CD14-positive monocyte (primary cell): Measurements from ENCODE around the gene TRIM41. TPM values are rescaled to one million over a fixed set of nuclear protein-coding genes. Genes with fewer than 3 reads are reported as not detected.

Source experiments
- DNase-seq, 3 donors: peaks; one replicate each; pipeline ENCODE4 v3.0.0-alpha.2; 2011 to 2022
- H2AFZ ChIP-seq: 2 replicates; pipeline ENCODE4 v1.6.0; 2012; ENCODE audit warnings: mild to moderate bottlenecking, low read depth, low read length, inconsistent platforms; ENCODE audit not compliant: insufficient read depth, poor library complexity, severe bottlenecking
- H3K27ac ChIP-seq, 2 donors: 1 replicate in 1 of 2; 2 replicates in 1 of 2; pipeline ENCODE4 v1.5.1; 2012 to 2013; ENCODE audit warnings: low read length in 2 of 2, control low read depth in 1 of 2, inconsistent platforms in 1 of 2, low read depth in 1 of 2, mild to moderate bottlenecking in 1 of 2
- H3K27me3 ChIP-seq, 2 donors: one replicate each; pipeline versions ENCODE4 v1.6.0 to v1.6.1; 2011 to 2013; ENCODE audit warnings: low read length in 2 of 2; ENCODE audit not compliant: control insufficient read depth in 2 of 2, insufficient read depth in 2 of 2
- H3K36me3 ChIP-seq, 2 donors: replicated peaks in 1 of 2; 1 replicate in 1 of 2; 2 replicates in 1 of 2; pipeline versions ENCODE4 v1.5.1 to v1.6.1; 2012 to 2013; ENCODE audit warnings: low read length in 2 of 2, control low read depth in 1 of 2, inconsistent platforms in 1 of 2, mild to moderate bottlenecking in 1 of 2; ENCODE audit not compliant: insufficient read depth in 2 of 2, control insufficient read depth in 1 of 2
- H3K4me1 ChIP-seq, 2 donors: 1 replicate in 1 of 2; 2 replicates in 1 of 2; pipeline versions ENCODE4 v1.5.1 to v1.6.1; 2012 to 2013; ENCODE audit warnings: low read length in 2 of 2, control low read depth in 1 of 2, inconsistent platforms in 1 of 2, mild to moderate bottlenecking in 1 of 2, moderate library complexity in 1 of 2; ENCODE audit not compliant: insufficient read depth in 2 of 2, control insufficient read depth in 1 of 2
- H3K4me2 ChIP-seq: replicated peaks from 2 replicates; pipeline ENCODE3; 2012; ENCODE audit warnings: low read length, moderate library complexity, mild to moderate bottlenecking; ENCODE audit not compliant: poor library complexity, severe bottlenecking; ENCODE audit errors: extremely low read depth
- H3K4me3 ChIP-seq, 3 experiments: fragments of 200-600 bp in 1 of 3; sonication (generic) in 1 of 3; replicated peaks in 1 of 3; 1 replicate in 2 of 3; 2 replicates in 1 of 3; pipeline ENCODE4 v1.5.1; 2011 to 2013; ENCODE audit warnings: low read length in 3 of 3, mild to moderate bottlenecking in 3 of 3, control low read depth in 2 of 3, low read depth in 2 of 3, inconsistent platforms in 1 of 3, moderate library complexity in 1 of 3
- H3K79me2 ChIP-seq: 2 replicates; pipeline ENCODE4 v1.6.0; 2012; ENCODE audit warnings: mild to moderate bottlenecking, control low read depth, inconsistent platforms, low read length, moderate library complexity; ENCODE audit not compliant: insufficient read depth
- H3K9ac ChIP-seq: 2 replicates; pipeline ENCODE4 v1.6.0; 2017; ENCODE audit warnings: low read length, mild to moderate bottlenecking; ENCODE audit not compliant: insufficient read depth, poor library complexity, severe bottlenecking
- H3K9me3 ChIP-seq, 2 donors: replicated peaks in 1 of 2; 1 replicate in 1 of 2; 2 replicates in 1 of 2; pipeline versions ENCODE4 v1.5.1 to v1.6.1; 2012 to 2013; ENCODE audit warnings: low read length in 2 of 2, control low read depth in 1 of 2; ENCODE audit not compliant: control insufficient read depth in 1 of 2, insufficient read depth in 1 of 2
- H4K20me1 ChIP-seq: 2 replicates; pipeline ENCODE4 v1.6.0; 2012; ENCODE audit warnings: mild to moderate bottlenecking, low read length, control low read depth, moderate library complexity; ENCODE audit not compliant: insufficient read depth
- H3K27ac Mint-ChIP-seq, 7 donors: one replicate each; pipeline ENCODE4 v1.8.0; 2020; ENCODE audit warnings: mild to moderate bottlenecking in 7 of 7, mixed read lengths in 7 of 7, moderate library complexity in 6 of 7, inconsistent platforms in 2 of 7
- H3K27me3 Mint-ChIP-seq, 3 donors: one replicate each; pipeline ENCODE4 v1.8.0; 2021 to 2022; ENCODE audit warnings: low read depth in 3 of 3, mild to moderate bottlenecking in 3 of 3, mixed read lengths in 3 of 3, moderate library complexity in 3 of 3, inconsistent platforms in 1 of 3
- H3K36me3 Mint-ChIP-seq, 2 donors: one replicate each; pipeline ENCODE4 v1.8.0; 2020; ENCODE audit warnings: mixed read lengths in 2 of 2, inconsistent platforms in 1 of 2, mild to moderate bottlenecking in 1 of 2
- H3K4me1 Mint-ChIP-seq: one replicate; pipeline ENCODE4 v1.8.0; 2020; ENCODE audit warnings: mild to moderate bottlenecking, mixed read lengths
- H3K4me3 Mint-ChIP-seq, 2 donors: one replicate each; pipeline ENCODE4 v1.8.0; 2020; ENCODE audit warnings: mild to moderate bottlenecking in 2 of 2, mixed read lengths in 2 of 2, moderate library complexity in 1 of 2
- H3K9me3 Mint-ChIP-seq, 7 donors: one replicate each; pipeline ENCODE4 v1.8.0; 2020 to 2022; ENCODE audit warnings: mixed read lengths in 7 of 7, mild to moderate bottlenecking in 6 of 7, moderate library complexity in 6 of 7, inconsistent platforms in 2 of 7
- WGBS: methylation state at CpG from one replicate; pipeline ENCODE4 v1.1.5; 2013; ENCODE audit warnings: missing lambda C conversion rate; ENCODE audit not compliant: insufficient coverage; 5-methylcytosine and 5-hydroxymethylcytosine counted together
- intact Hi-C, 2 donors: fragments of 100-400 bp; cut with micrococcal nuclease; formaldehyde crosslinking; loops; one replicate each; pipeline versions ENCODE4 v1.15.0 to v1.15.1; 2023
- polyA plus RNA-seq, 3 donors: library from polyadenylated mRNA; depleted of rRNA in 1 of 3; unstranded in 2 of 3; stranded (reverse) in 1 of 3; fragments of 300-500 nt in 2 of 3; fragments of >200 nt in 1 of 3; fragmentation: Illumina TruSeq in 2 of 3; gene quantifications; 1 replicate in 2 of 3; 2 replicates in 1 of 3; pipeline ENCODE4 v1.2.3, GENCODE V29; 2012 to 2021
- TF ChIP-seq, protein P1 (sequence below): fragments of 200-600 bp; IDR thresholded peaks from one replicate; pipeline ENCODE4 v1.8.0; 2022; ENCODE audit warnings: antibody characterized with exemption, mild to moderate bottlenecking

TRIM41 gene
- polyA plus RNA-seq, 3 donors, result 0.12 to 26.4 (median 0.24) TPM

DNA sequence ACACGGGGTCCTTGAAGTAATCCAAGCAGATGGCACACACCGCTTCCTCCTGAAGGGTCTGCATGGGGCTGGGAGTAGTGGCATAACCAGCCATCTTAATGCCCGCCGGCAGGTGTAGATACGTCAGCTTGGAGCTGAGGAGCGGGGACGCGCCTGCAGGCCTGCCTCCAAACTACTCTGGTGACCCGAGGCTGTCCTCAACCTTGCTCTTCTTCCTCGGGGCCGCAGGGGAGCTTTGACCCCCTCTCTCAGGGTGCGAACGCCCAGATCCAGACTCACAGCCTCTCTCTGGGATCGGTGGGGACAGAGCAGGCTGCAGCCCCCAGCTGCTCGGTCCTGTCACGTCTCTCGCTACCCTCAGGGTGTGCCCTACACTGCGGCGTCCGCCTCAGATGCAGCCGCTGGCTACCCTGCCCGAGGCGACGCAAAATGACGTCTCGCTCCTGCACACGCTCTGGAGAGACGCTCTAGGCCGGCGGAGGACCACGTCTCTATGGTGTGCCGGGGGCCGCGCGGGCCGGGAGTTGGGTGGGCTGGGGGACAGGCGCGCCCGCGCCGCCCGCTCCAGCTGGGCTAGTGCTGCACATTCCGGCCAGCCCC lies 37.7 kb downstream of the TRIM41 start, which contains the start of gene TRIM52:
TRIM52 (minus strand) TSS at position 424 of the 600 bp plus-strand sequence; CDS start at position 94, 330 bp downstream.
- H2AFZ ChIP-seq, result peak within 1 kb of the TSS; percentile 92
- Mint-ChIP-seq H3K27ac (peak within 1 kb of the TSS; percentile 93 to 99 (median 97)), H3K27me3 (no peaks in the 10 kb centered on the region), H3K9me3 (no peaks in the 10 kb centered on the region), H3K4me3 (peak within 1 kb of the TSS; percentile 95 to 96), H3K36me3 (peaks cover 19 to 28% of the 10 kb centered on the region in 2 donors), H3K4me1 (peaks cover 46% of the 10 kb centered on the region)
- H3K27ac ChIP-seq, result peak within 1 kb of the TSS; percentile 93 to 96
- H4K20me1 ChIP-seq, result peaks cover 27% of the 10 kb centered on the region
- 0% methylated on average over 43 of the region's 43 CpGs for WGBS
- H3K36me3 ChIP-seq, result peaks cover 4 to 26% of the 10 kb centered on the region in 2 donors
- DNase-seq, result peak; percentile 85 to 89 (median 87)
- H3K27me3 ChIP-seq, result no peaks in the 10 kb centered on the region
- TF ChIP-seq, protein P1, sequence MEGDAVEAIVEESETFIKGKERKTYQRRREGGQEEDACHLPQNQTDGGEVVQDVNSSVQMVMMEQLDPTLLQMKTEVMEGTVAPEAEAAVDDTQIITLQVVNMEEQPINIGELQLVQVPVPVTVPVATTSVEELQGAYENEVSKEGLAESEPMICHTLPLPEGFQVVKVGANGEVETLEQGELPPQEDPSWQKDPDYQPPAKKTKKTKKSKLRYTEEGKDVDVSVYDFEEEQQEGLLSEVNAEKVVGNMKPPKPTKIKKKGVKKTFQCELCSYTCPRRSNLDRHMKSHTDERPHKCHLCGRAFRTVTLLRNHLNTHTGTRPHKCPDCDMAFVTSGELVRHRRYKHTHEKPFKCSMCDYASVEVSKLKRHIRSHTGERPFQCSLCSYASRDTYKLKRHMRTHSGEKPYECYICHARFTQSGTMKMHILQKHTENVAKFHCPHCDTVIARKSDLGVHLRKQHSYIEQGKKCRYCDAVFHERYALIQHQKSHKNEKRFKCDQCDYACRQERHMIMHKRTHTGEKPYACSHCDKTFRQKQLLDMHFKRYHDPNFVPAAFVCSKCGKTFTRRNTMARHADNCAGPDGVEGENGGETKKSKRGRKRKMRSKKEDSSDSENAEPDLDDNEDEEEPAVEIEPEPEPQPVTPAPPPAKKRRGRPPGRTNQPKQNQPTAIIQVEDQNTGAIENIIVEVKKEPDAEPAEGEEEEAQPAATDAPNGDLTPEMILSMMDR, result no peak
- H3K4me1 ChIP-seq, result peaks cover 25 to 46% of the 10 kb centered on the region in 2 donors
- intact Hi-C loops, result loop anchor here in 1 of 2 donors (2.0 to 5.0 kb wide), 3 partner anchors 16 to 69 kb away; partner anchors contain the start of gene TRIM41
- H3K9ac ChIP-seq, result peak within 1 kb of the TSS; percentile 95
- H3K79me2 ChIP-seq, result peaks cover 74% of the 10 kb centered on the region
- H3K4me3 ChIP-seq, result peak within 1 kb of the TSS; percentile 80 to 97 (median 89)
- H3K9me3 ChIP-seq, result no peaks in the 10 kb centered on the region
- peak within 1 kb of the TSS; percentile 99 for H3K4me2 ChIP-seq

DNA sequence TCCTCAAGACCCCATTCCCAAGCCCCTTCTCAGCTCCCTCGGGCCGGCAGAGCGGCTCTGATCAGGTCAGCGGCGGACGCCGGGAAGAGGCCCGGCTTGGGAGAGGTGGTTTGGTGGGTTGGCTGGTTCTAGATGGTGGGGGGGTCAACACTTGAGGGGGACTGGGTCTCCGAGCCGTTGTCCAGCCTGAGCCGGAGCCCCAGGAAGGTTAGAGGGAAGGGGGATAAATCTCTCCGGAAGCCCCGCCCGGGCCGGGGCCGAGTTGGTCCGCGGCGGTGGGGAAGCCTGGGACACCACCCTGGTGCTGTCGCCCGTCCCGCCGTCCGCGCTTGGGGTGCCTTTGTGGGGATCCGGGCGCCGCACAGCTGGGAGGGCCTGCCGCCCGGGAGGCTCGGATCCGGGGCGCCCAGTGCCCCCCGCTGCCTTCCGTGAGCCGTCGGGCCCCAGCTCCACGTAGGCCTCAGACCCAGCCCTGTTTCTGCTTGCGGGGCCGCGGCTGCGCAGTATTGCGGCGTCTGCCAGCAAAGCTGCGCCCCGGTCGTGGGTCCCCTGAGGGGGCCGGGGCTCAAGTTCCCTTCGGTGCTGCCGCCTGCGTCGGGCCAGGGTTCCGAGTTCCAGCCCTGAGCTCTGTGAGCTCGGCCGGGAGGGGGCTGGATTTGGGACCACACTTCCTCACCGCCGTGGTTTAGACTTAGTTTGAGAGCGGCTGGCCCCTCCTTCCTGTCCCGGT lies 38.4 kb downstream of the TRIM41 start:
- Histone ChIP-seq H3K79me2 (peaks cover 68% of the 10 kb centered on the region), H3K36me3 (peaks cover 4 to 19% of the 10 kb centered on the region in 2 donors), H3K4me1 (peaks cover 25 to 45% of the 10 kb centered on the region in 2 donors), H3K27ac (peak overlapping the region; percentile 93 to 96), H4K20me1 (peaks cover 20% of the 10 kb centered on the region), H3K4me3 (peak overlapping the region; percentile 80 to 97 (median 89)), H3K9ac (peak overlapping the region; percentile 95), H3K27me3 (no peaks in the 10 kb centered on the region), H3K4me2 (peak overlapping the region; percentile 99), H2AFZ (peak overlapping the region; percentile 92), H3K9me3 (no peaks in the 10 kb centered on the region)
- H3K9me3 Mint-ChIP-seq, result no peaks in the 10 kb centered on the region
- TF ChIP-seq, protein P1, result no peak
- under 1% methylated on average over 55 of the region's 59 CpGs for WGBS
- H3K27me3 Mint-ChIP-seq, result no peaks in the 10 kb centered on the region
- intact Hi-C loops, result loop anchor here (2.0 to 5.0 kb wide), 4 partner anchors 17 to 69 kb away; partner anchors contain the start of gene TRIM41 (in 2 of the 2)
- H3K4me1 Mint-ChIP-seq, result peaks cover 43% of the 10 kb centered on the region
- H3K36me3 Mint-ChIP-seq, result peaks cover 15 to 21% of the 10 kb centered on the region in 2 donors
- peak overlapping the region; percentile 95 to 96 for H3K4me3 Mint-ChIP-seq
- peak; percentile 71 to 74 (median 72) for DNase-seq
- peak overlapping the region; percentile 93 to 99 (median 97) for H3K27ac Mint-ChIP-seq
